ENCODE results near the gene PXK.
A peak's percentile ranks its signal among the peaks of the same experiment; 100 is the strongest.
"Not testable (repeated sequence)": the region's sequence is repeated elsewhere in the genome, so short reads cannot be mapped to it uniquely, and the experiment has no call there.

The PXK gene

GRCh38 chr3:58332575-58333188 is at the start of gene PXK:
PXK (plus strand) TSS chr3:58332892; CDS start chr3:58332989, 97 bp downstream.
- DNase-seq, result peak; percentile 86

GRCh38 chr3:58285334-58285733 is 47.4 kb upstream of the PXK start:
- DNase-seq, result no peak

- no peak for DNase-seq
Observed at GRCh38 chr3:58287354-58287753, 45.3 kb upstream of the PXK start.

DNA sequence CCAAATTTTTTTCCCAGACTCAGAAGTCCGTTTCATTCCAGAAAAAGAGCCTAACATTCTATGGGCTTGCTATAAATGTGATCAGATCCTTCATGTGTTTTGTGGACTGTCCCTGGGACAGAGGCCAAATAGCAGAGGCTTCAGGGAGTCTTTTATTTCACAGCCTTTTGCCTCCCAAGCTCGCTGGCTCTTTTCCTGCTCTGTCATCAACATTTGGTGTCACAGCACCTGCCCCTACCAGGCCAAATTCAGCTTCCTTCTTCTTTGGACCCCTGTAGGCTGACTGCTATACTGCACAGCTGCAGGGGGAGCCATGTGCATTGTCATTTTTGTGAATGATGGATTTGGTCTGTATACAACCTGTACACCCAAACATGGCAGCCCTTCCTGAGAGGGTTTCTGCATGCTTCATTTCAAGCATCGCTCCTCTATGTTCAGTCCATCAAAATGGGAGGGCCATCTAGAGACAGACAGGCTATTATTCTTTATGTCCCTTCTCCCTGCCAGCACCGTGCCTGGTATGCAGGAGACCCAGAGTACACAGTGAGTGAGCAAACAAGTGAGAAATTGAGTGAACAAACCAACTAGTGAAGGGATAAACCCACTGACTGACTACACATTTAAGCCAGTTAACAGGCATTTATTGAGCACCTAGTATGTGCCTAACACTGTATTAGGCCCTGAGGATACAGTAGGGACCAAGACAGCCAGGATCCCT is 44.5 kb upstream of the PXK start:
- DNase-seq, result no peak

- DNase-seq, result not testable (repeated sequence)
Observed at GRCh38 chr3:58288964-58289613, 43.6 kb upstream of the PXK start.

DNA sequence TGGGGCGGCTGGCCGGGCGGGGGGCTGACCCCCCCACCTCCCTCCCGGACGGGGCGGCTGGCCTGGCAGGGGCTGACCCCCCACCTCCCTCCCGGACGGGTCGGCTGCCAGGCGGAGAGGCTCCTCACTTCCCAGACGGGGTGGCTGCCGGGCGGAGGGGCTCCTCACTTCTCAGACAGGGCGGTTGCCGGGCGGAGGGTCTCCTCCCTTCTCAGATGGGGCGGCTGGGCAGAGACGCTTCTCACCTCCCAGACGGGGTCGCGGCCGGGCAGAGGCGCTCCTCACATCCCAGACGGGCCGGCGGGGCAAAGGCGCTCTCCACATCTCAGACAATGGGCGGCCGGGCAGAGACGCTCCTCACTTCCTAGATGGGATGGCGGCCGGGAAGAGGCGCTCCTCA is 42.2 kb upstream of the PXK start:
- not testable (repeated sequence) for DNase-seq

GRCh38 chr3:58291671-58292338 is 40.9 kb upstream of the PXK start:
- DNase-seq, result no peak

GRCh38 chr3:58292866-58293265 is 39.8 kb upstream of the PXK start:
- no peak for DNase-seq

GRCh38 chr3:58293516-58293915 is 39.2 kb upstream of the PXK start:
- no peak for DNase-seq

DNA sequence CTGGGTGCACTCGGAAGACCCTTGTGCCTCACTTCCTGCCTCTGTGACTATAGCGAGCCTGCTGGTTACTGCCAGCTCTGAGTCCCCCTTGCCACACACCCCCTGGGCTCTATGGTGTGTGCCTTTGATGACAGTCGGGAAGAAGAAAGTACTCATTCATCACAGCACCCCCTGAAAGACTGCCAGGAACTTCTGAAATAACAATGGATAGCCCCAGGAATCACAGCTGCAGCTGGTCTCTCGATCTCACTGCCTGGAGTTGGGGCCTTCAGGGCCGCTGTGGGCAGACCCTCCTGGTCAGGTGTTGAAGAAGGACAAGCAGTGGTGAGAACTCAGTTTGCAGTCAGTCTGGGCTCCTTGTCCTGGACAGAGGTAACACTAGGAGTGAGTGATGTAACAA is 36.4 kb upstream of the PXK start:
- no peak for DNase-seq

- DNase-seq, result no peak
Observed at GRCh38 chr3:58296843-58297242, 35.8 kb upstream of the PXK start.

- no peak for DNase-seq
Observed at GRCh38 chr3:58298190-58298589, 34.5 kb upstream of the PXK start.

DNA sequence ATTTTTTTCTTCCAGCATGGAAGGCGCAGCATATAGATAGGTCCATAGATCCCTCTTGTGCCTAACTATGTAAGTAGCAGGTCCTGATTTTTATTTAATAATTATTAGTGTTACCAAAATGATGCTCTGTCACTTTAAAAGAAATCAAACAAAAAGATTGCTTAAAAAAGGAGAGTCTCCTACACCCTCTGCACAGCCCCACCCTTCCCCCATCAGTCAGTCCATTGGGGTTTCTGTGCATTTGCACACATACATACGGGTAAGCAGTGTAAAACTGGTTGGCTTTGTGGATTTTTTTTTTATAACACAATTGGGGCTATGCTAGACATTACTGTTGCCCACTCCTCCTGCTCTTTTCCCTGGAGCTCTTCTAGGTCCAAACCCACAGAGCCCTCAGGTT is 33.6 kb upstream of the PXK start:
- no peak for DNase-seq

DNA sequence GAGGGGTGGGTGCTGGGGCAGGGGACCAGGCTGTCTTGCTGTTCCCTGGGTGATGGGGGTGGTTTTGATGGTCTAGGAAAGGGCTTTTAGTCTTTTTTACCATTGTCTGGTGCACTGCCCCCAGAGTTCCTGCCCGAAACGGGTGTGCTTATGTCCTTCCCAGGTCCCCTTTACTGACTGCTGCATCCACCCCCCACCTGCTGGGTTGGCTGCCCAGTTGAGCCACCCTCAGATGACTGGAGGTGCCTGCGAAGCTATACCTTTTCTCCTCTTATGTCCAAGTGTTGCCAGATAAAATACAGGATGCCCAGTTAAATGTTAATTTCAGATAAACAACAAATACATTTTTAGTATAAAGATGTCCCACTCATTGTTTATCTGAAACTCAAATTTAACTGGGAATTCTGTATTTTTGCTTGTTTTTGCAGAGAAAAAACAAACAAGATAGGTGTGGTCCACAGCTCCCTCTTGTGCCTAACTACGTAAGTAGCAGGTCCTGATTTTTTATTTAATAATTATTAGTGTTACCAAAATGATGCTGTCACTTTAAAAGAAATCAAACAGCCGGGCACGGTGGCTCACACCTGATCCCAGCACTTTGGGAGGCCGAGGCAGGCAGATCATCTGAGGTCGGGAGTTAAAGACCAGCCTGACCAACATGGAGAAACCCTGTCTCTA is 32.7 kb upstream of the PXK start:
- no peak for DNase-seq

DNA sequence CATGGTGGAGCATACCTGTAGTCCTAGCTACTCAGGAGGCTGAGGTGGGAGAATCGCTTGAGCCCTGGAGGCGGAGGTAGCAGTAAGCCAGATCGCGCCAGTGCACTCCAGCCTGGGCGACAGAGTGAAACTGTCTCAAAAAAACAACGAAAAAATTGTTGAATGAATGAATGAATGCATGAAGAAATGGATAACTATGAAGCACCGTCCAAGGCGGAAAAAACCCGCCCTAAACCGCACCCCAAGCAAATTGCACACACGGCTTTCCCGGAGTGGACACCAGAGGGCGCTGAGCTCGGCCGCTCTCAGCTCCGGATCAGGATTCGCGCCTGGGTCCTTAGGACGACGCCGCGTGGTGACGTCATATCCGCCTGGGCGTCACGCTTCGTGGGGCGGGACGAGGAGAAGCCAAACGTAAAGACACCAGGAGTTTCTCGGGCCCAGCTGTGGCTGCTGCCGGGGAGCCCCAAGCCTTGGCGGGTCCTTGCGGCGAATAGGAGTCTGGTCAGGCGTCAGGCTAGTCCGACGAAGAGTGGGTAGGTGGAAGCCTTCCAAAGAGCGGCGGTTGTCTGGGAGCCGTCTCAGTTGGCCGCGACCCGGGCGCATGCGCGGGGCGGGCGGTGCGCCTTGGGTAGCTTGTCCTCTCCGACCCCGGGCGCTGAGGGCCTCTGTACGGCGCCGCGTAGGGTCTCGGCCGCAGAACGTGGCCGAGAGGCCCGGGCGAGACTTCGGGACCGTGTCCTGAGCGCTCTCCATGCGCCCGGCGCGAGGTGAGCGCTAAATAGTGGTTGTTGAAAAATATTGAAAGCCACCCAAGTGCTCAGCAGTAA is 26.6 kb upstream of the PXK start, which contains the start of the genes HTD2 and RPP14:
Gene HTD2 (plus strand): TSS at position 639 of the 830 bp plus-strand sequence. CDS start 11,094 bp downstream, outside the sequence.
Gene RPP14 (plus strand): TSS at position 364 of the 830 bp plus-strand sequence. CDS start 4,085 bp downstream, outside the sequence.
- peak; percentile 98 for DNase-seq

DNA sequence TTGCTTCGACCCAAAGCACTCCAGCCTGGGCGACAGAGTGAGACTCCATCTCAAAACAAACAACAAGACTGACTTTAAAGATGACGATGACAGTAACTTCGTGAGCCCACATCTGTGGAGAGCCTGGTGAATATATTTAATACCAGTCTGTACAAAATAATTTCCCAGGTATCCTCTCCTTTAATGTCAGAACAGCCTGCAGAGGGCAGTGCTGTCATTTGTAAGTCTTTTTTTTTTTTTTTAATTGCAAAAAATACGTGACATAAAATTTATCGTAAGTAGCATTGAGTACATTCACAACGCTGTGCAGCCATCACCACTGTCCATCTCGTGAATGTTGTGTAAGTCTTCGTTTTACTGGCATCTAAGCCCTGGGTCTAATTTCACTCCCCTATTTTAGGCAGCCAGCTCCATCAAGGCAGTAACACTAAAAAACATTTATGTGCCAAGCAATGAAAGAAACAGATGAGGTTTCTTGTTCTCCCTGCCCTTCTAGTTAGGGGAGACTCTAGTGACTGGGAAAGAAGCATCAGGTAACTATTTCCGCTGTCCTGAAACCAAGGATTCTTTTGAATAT is 25.0 kb upstream of the PXK start:
- DNase-seq, result peak; percentile 56

GRCh38 chr3:58308728-58309127 is 24.0 kb upstream of the PXK start:
- no peak for DNase-seq

- no peak for DNase-seq
Observed at GRCh38 chr3:58317811-58318210, 14.9 kb upstream of the PXK start.

DNA sequence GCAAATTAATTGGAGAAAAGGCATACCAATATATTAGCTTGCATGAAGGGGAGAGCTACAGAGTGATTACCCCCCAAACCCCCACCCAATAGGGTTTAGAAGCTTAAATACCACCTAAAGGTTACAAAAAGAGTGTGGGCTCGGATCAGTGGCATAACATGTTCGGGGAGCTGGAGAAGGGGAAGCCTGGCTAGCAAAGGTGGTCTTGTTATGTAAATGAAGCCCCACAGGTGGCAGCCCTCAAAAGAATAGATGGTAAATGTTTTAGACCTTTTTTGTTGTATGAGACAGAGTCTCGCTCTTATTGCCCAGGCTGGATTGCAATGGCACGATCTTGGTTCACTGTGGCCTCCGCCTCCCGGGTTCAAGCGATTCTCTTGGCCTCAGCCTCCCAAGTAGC is 10.9 kb upstream of the PXK start:
- DNase-seq, result no peak

- no peak for DNase-seq
Observed at GRCh38 chr3:58322793-58323192, 9.9 kb upstream of the PXK start.
